Smooth muscle cell of the brain vasculature (primary cell): ENCODE measurements around the gene SLC44A1.

ENCODE experiments used
- DNase-seq: peaks from one replicate; pipeline ENCODE4 v3.0.0-alpha.2; 2012; ENCODE audit warnings: low read depth, low spot score

The SLC44A1 gene

GRCh38 chr9:105431424-105432246 is 187.2 kb downstream of the SLC44A1 start:
- DNase-seq, result no peak

GRCh38 chr9:105432247-105432842 is 187.9 kb downstream of the SLC44A1 start:
- DNase-seq, result no peak

- DNase-seq, result no peak
These were observed 191.0 kb downstream of the SLC44A1 start for GRCh38 chr9:105435453-105435852.

GRCh38 chr9:105436783-105437182 is 192.3 kb downstream of the SLC44A1 start:
- no peak for DNase-seq

- DNase-seq, result no peak
These were observed 193.3 kb downstream of the SLC44A1 start for GRCh38 chr9:105437704-105438103.

- DNase-seq, result no peak
These were observed 193.8 kb downstream of the SLC44A1 start for GRCh38 chr9:105438141-105438806.

GRCh38 chr9:105439428-105439827 is 195.0 kb downstream of the SLC44A1 start:
- no peak for DNase-seq

- no peak for DNase-seq
These were observed 197.2 kb downstream of the SLC44A1 start for GRCh38 chr9:105441616-105442160.

- DNase-seq, result no peak
These were observed 198.7 kb downstream of the SLC44A1 start for GRCh38 chr9:105443121-105443520.

- DNase-seq, result no peak
These were observed 199.7 kb downstream of the SLC44A1 start for GRCh38 chr9:105444130-105444529.

- DNase-seq, result no peak
These were observed 200.9 kb downstream of the SLC44A1 start for GRCh38 chr9:105445203-105445881.

- DNase-seq, result no peak
These were observed 202.9 kb downstream of the SLC44A1 start for GRCh38 chr9:105447386-105447813.

GRCh38 chr9:105447814-105448812 is 203.7 kb downstream of the SLC44A1 start, which contains the start of gene FSD1L:
Gene FSD1L, plus strand, starts transcription at chr9:105448034. Its CDS starts 187 bp downstream, at chr9:105448221.
- DNase-seq, result peak; percentile 70

GRCh38 chr9:105449081-105449480 is 204.6 kb downstream of the SLC44A1 start:
- no peak for DNase-seq

GRCh38 chr9:105452185-105452584 is 207.7 kb downstream of the SLC44A1 start:
- DNase-seq, result no peak

- DNase-seq, result no peak
These were observed 211.5 kb downstream of the SLC44A1 start for GRCh38 chr9:105455836-105456475.

- DNase-seq, result no peak
These were observed 213.3 kb downstream of the SLC44A1 start for GRCh38 chr9:105457560-105458294.

GRCh38 chr9:105458404-105458803 is 214.0 kb downstream of the SLC44A1 start:
- DNase-seq, result no peak

GRCh38 chr9:105459336-105459735 is 214.9 kb downstream of the SLC44A1 start:
- no peak for DNase-seq
